H7 (cell line): ENCODE results near the gene SIM1. TPM values are rescaled to one million over a fixed set of nuclear protein-coding genes. Genes with fewer than 3 reads are reported as not detected.
A peak's percentile ranks its signal among the peaks of the same experiment; 100 is the strongest.

ENCODE experiments used
- DNase-seq: peaks from one replicate; pipeline ENCODE4 v3.0.0; 2012
- H3K27me3 ChIP-seq: 2 replicates; pipeline ENCODE4 v1.6.0; 2011; ENCODE audit warnings: mild to moderate bottlenecking, low read length; ENCODE audit not compliant: control insufficient read depth, insufficient read depth
- H3K36me3 ChIP-seq: replicated peaks from 2 replicates; pipeline ENCODE4 v1.5.1; 2011; ENCODE audit warnings: low read length; ENCODE audit not compliant: control insufficient read depth, insufficient read depth
- H3K4me3 ChIP-seq: 2 replicates; pipeline ENCODE4 v1.5.1; 2011; ENCODE audit warnings: low read depth, mild to moderate bottlenecking, control low read depth, low read length, moderate library complexity; ENCODE audit not compliant: insufficient read depth
- total RNA-seq: library from RNA; depleted of rRNA; stranded (reverse); fragments of >200 nt; shearing (Covaris generic); gene quantifications from 2 replicates; pipeline ENCODE4 v1.2.3, GENCODE V29; 2014

Gene SIM1
- total RNA-seq, 1 experiment from 2014 or later: 0.03 TPM

DNA sequence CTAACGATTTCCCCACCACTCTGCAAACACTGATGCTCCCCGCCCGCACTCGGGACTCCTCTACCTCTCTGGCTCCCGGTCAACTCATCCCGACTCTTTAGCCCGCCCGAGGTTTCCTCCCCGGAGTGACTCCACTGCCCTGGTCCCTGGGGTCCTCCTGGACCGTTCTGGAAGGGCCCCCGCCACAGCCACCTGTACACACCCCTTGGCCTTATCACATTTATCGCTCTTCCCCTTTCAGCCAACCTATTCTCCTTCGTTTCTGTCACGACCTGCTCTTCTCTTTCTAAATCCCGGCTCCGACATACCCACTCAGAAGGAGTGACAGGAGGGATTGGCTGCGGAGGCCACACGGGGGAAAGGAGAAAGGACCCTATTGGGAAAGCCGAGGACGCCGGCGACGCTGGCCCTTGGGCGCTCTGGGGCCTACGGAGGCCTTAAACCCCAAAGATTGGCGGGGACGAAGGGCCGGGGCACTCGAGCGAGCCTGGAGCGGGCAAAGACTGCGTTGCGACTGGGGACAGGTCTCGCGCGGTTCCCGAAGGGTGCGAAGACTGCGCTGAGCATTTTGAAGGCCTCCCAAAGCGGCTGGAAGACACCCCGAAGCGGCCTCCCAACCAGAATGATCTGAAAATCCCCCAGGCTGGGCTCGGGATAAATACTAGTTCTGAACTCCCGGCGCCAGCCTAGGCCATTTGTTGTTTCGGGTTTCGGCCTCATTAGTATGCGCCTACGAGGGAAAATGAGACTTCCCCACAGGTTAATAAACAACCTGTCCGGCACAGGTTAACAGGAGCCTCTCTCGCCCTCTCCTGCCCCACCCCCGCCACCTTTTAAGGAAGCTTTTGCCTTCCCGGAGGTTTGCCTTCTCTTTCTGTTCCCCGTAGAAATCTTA is 9.2 kb downstream of the SIM1 start:
- H3K36me3 ChIP-seq: no peaks in the 10 kb centered on the region
- peak; percentile 71 for DNase-seq
- peaks cover 100% of the 10 kb centered on the region for H3K27me3 ChIP-seq
- H3K4me3 ChIP-seq: peak overlapping the region; percentile 24

DNA sequence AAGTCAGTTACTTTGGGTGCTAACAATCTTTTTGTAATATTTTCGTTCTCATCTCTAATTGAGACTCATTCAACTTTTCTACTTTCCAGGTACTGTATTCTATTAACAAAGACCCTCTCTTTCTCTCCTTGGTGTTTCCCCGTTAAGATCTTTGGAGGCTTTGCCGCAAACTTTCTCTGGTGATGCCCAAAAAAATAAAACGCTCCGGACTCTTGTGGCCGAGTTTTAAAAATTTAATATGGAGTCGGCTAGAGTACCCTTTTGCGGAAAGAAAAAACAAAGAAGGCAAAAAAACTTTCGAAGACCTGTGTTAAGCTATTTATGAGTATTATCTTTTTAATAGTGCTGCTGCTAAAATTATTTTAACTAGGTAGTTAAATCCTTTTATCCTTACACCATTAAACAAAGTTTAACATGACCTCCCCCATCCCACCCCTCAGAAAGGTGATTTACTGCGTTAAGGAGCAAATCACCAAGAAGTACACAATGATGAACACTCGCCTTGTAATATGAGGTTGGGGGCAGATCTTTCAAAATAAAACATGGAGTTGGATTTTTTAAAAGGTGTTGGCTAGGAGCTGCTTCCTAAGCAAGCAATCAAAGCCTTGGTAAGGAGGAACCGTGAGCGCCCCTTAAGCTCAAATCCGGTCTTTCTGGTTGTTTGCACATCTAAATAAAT is 10.0 kb downstream of the SIM1 start:
- H3K4me3 ChIP-seq: peak overlapping the region; percentile 24; the same call in 1 of the 2 replicates
- H3K27me3 ChIP-seq: peaks cover 100% of the 10 kb centered on the region
- DNase-seq: no peak
- no peaks in the 10 kb centered on the region for H3K36me3 ChIP-seq

- Histone ChIP-seq H3K4me3 (no peak overlapping the region), H3K27me3 (peaks cover 100% of the 10 kb centered on the region), H3K36me3 (no peaks in the 10 kb centered on the region)
- DNase-seq: peak; percentile 92
Observed at GRCh38 chr6:100453701-100454521, 10.8 kb downstream of the SIM1 start.

DNA sequence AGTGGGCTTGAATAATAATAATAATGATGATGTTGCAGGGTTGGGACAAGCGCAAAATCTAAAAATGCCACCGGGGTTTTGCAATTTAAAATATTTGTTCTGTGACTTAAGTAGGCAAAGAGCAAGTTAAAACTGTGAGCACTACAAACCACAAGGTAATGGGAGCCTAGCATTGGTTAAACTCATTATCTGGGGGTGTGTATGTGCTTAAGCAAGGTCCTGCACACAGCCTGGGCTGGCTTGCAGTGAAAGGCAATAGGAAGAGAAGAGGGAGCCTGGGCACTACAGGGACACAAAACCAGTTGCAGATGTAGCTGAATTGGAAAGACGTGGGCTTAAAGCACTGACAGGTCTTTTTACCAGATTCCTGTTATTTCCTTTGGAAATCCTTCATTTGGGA is 11.7 kb downstream of the SIM1 start:
- no peak for DNase-seq
- Histone ChIP-seq H3K4me3 (no peak overlapping the region), H3K27me3 (peaks cover 100% of the 10 kb centered on the region), H3K36me3 (no peaks in the 10 kb centered on the region)

GRCh38 chr6:100451577-100451976 is 13.1 kb downstream of the SIM1 start:
- DNase-seq: no peak
- H3K4me3 ChIP-seq: no peak overlapping the region
- no peaks in the 10 kb centered on the region for H3K36me3 ChIP-seq
- H3K27me3 ChIP-seq: peaks cover 100% of the 10 kb centered on the region

- Histone ChIP-seq H3K27me3 (peaks cover 91% of the 10 kb centered on the region), H3K36me3 (no peaks in the 10 kb centered on the region), H3K4me3 (no peak overlapping the region)
- peak; percentile 31 for DNase-seq
Observed at GRCh38 chr6:100449239-100449691, 15.5 kb downstream of the SIM1 start.

DNA sequence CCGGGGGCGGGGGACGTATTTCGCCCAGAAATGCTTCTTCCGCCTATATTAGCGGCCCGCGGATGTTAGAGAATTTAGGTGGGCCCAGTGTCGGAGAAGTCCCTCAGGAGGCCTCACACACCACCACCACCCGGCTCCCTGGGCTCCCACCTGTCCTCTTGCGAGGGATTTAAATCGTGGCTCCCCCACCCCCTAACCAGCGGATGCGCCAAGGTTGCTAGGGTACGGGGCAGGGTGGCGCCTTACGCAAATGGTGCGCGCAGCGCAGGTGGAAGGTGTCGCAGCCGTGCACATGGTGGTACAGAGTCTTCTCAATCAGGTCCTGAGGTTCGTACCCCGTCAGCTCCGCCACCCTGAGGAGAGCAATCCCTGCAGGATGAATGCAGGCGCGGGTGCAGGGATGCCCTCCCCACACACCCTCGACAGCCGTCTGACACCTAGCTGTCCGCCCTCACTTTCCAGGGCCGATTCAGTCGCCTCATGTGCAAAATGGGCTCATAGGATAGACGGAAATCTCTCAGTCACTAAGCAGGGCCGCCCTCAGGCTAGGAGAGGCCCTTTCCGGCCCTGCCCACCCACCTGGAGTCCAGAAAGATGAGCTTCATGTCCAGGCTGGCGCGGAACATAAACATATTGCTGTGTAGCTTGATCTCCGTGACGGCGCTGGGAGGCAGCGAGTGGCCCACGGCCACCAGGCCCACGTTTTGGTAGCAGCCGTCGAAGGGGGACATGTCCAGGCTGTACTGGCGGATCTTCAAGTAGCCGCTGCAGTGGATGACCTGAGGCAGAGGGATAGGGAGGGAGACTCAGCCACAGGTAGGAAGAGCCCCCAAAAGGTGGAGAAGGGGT is 16.6 kb downstream of the SIM1 start:
- Histone ChIP-seq H3K36me3 (no peaks in the 10 kb centered on the region), H3K4me3 (peak overlapping the region; percentile 14; the same call in 1 of the 2 replicates), H3K27me3 (peaks cover 79% of the 10 kb centered on the region)
- DNase-seq: peak; percentile 61

- peaks cover 71% of the 10 kb centered on the region for H3K27me3 ChIP-seq
- DNase-seq: peak; percentile 55
- H3K4me3 ChIP-seq: no peak overlapping the region; the same call in 1 of the 2 replicates
- no peaks in the 10 kb centered on the region for H3K36me3 ChIP-seq
Observed at GRCh38 chr6:100447081-100447899, 17.4 kb downstream of the SIM1 start.

- Histone ChIP-seq H3K4me3 (no peak overlapping the region), H3K36me3 (no peaks in the 10 kb centered on the region), H3K27me3 (peaks cover 62% of the 10 kb centered on the region)
- peak; percentile 65 for DNase-seq
Observed at GRCh38 chr6:100446115-100447080, 18.3 kb downstream of the SIM1 start.

- Histone ChIP-seq H3K27me3 (peaks cover 53% of the 10 kb centered on the region), H3K36me3 (no peaks in the 10 kb centered on the region), H3K4me3 (no peak overlapping the region)
- no peak for DNase-seq
Observed at GRCh38 chr6:100445512-100445911, 19.2 kb downstream of the SIM1 start.

DNA sequence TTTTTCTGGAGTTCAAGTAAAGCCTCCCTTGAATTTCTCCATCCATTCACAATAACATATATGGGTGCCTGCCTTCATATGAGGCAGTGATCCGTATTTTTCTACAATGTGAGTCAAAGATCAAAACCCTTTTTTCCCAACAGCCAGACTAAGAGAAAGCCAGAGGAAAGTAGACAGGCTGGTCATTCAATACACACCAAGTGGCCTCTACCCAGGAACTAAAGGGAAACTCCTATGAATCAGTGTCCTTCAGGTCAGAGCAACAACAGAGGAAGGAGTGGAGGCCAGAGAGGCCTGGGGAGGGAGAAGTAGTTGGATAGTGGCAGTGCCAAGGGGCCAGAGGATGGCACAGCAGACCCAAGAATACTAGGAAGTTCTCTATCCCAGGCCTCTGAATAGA is 23.8 kb downstream of the SIM1 start:
- DNase-seq: no peak
- Histone ChIP-seq H3K27me3 (peaks cover 7% of the 10 kb centered on the region), H3K4me3 (no peak overlapping the region), H3K36me3 (no peaks in the 10 kb centered on the region)

- Histone ChIP-seq H3K36me3 (no peaks in the 10 kb centered on the region), H3K27me3 (no peaks in the 10 kb centered on the region), H3K4me3 (no peak overlapping the region)
- no peak for DNase-seq
Observed at GRCh38 chr6:100435299-100435698, 29.4 kb downstream of the SIM1 start.
